NB4 (cell line): ENCODE measurements around the gene MAG.

ENCODE experiments used
- DNase-seq: peaks from one replicate; pipeline ENCODE4 v3.0.0; 2010; ENCODE audit warnings: low read depth
- H3K4me3 ChIP-seq: one replicate; pipeline ENCODE4 v1.5.1; 2011; ENCODE audit warnings: mild to moderate bottlenecking, low read depth, low read length, moderate library complexity
- MYC ChIP-seq: IDR thresholded peaks from 2 replicates; pipeline ENCODE4 v1.6.1; 2011; ENCODE audit warnings: low read depth, low read length
- POLR2A ChIP-seq: IDR thresholded peaks from 2 replicates; pipeline ENCODE4 v1.6.1; 2011; ENCODE audit warnings: mild to moderate bottlenecking; ENCODE audit not compliant: insufficient read length; ENCODE audit errors: extremely low read depth
- TF ChIP-seq, protein P1 (sequence below): IDR thresholded peaks from one replicate; pipeline ENCODE4 v1.5.1; 2012; ENCODE audit warnings: low read depth, low read length
- TF ChIP-seq, protein P2 (sequence below): IDR thresholded peaks from 2 replicates; pipeline ENCODE4 v1.6.1; 2011; ENCODE audit warnings: low read depth, low read length

The MAG gene

DNA sequence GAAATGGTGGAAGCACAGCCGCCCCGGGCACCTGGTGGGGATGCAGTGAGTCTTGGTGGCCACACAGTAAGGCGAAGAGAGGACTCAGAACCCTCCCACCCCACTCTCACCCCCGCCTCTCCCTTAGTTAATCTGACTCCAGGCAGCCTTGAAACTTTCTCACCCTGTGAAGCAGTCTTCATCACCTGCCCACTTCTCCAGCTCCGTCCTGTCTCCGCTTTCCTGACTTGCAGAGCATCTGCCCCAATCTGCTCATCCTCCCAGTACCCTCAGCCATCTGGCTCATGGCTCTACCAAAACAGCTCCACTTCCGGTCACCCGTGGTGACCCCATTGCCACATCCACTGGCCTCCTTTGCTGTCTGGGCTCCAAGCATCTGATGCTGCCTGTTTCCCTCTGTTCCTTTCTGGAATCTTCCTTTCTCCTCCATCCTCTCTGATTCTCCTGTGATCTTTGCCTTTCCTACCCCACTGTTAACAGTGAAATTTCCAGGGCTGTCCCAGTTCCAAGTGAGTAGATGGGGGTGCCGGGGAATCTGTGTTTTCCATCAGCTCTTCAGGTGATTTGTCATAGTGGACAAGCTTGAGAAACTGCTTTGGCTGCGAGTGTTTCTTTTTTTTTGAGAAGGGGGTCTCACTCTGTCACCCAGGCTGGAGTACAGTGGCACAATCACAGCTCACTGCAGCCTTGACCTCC, 18.9 kb upstream of the MAG start:
- no peak overlapping the region for H3K4me3 ChIP-seq
- TF ChIP-seq, protein P1, sequence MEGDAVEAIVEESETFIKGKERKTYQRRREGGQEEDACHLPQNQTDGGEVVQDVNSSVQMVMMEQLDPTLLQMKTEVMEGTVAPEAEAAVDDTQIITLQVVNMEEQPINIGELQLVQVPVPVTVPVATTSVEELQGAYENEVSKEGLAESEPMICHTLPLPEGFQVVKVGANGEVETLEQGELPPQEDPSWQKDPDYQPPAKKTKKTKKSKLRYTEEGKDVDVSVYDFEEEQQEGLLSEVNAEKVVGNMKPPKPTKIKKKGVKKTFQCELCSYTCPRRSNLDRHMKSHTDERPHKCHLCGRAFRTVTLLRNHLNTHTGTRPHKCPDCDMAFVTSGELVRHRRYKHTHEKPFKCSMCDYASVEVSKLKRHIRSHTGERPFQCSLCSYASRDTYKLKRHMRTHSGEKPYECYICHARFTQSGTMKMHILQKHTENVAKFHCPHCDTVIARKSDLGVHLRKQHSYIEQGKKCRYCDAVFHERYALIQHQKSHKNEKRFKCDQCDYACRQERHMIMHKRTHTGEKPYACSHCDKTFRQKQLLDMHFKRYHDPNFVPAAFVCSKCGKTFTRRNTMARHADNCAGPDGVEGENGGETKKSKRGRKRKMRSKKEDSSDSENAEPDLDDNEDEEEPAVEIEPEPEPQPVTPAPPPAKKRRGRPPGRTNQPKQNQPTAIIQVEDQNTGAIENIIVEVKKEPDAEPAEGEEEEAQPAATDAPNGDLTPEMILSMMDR = no peak
- TF ChIP-seq MYC = no peak
- TF ChIP-seq, protein P2, sequence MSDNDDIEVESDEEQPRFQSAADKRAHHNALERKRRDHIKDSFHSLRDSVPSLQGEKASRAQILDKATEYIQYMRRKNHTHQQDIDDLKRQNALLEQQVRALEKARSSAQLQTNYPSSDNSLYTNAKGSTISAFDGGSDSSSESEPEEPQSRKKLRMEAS = no peak
- no peak for TF ChIP-seq POLR2A
- DNase-seq = no peak

DNA sequence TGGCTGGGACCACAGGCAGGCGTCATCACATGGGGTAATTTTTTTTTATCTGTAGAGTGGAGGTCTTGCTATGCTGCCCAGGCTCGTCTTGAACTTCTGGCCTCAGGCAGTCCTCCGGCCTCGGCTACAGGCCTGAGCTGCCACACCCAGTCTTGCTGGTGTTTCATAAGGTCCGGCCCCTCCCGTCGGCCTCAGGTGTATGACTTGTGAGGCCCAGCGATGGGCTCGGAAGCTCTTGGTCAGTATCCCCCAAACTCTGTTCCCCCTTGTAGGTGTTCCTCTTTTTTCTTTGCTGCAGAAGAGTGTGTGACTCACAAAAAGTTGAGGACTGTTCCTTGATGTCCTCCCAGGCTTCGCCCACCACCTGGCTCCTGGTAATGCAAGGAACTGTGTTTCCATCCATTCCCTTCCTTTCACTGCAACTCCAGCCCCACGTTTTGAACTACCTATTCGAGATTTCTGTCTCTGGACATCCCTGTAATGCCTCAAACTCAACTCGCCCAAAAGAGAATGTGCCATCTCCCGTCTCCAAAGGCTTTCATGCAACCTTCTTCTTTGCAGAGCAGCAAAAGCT, 18.2 kb upstream of the MAG start:
- H3K4me3 ChIP-seq = no peak overlapping the region
- DNase-seq = no peak
- TF ChIP-seq, protein P2 = no peak
- no peak for TF ChIP-seq POLR2A

DNA sequence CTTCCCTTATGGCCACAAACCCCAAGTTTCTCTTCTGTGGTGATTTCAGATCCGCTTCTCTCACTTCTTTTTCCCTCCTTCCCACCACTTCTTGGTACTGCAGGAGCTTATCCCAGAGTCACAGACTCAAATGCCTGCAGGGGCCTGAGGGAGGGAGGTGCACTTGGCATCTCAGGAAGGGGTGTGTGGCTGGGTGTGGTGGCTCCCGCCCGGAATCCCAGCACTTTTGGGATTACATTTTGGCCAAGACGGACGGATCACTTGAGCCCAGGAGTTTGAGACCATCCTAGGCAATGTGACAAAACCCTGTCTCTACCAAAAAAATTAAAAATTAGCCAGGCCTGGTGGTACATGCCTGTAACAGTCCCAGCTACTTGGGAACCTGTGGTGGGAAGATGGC, 17.6 kb upstream of the MAG start:
- no peak for DNase-seq
- H3K4me3 ChIP-seq = no peak overlapping the region
- TF ChIP-seq, protein P2 = no peak
- TF ChIP-seq, protein P1 = no peak
- no peak for TF ChIP-seq POLR2A
- TF ChIP-seq MYC = no peak

DNA sequence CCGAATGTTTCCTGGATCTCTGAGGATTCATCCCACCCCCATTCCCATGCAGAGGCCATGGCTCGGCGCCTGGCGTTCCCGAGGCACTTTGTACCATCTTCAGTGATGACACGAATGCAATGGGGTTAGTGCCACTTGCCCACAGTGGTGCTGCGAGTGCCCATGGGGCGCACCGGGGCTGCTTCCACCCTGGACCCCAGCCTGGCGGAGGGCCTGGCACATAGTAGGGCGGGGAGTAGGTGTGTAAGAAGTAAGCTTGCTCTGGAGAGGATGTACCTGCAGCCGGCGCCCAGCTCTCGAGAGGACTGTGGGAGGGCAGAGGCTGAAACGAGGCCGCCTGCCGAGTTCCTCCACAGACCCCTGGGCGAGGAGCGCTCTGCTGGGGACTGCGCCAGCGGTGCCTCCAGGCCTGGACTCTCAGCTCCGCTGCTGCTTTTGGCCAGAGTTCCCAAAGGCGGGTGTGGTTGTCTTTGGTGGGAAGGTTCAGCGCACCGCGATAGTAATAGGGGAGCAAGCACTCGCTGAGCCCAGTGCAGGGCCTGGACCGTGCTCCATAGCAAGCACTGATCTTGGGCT, 15.2 kb upstream of the MAG start:
- H3K4me3 ChIP-seq = no peak overlapping the region
- DNase-seq = no peak
- TF ChIP-seq POLR2A = no peak
- no peak for TF ChIP-seq MYC
- TF ChIP-seq, protein P2 = no peak
- TF ChIP-seq, protein P1 = no peak

DNA sequence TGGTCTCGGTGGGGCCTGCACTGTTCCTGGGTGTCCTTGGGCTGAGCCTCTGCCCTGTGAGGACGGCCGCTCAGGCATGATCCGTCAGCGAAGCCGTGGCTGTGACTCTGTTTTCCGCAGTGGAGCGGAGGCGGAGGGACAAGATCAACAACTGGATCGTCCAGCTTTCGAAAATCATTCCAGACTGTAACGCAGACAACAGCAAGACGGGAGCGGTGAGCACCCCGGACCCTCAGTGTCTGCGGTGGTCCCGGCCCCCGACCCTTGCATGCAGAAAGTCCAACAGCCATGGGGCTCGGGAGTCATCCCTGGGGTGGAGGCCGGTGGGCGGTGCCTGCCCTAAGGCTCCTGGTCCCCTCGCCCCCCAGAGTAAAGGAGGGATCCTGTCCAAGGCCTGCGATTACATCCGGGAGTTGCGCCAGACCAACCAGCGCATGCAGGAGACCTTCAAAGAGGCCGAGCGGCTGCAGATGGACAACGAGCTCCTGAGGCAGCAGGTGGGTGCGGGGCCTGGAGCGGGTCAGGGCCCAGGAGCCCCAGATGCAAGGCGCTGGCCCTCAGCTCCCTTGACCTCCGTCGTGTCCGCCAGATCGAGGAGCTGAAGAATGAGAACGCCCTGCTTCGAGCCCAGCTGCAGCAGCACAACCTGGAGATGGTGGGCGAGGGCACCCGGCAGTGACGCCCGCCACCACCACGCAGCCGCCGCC, 13.2 kb upstream of the MAG start:
- no peak for DNase-seq
- no peak overlapping the region for H3K4me3 ChIP-seq
- TF ChIP-seq POLR2A (no peak), MYC (no peak)
- TF ChIP-seq, protein P1 = no peak
- TF ChIP-seq, protein P2 = no peak

DNA sequence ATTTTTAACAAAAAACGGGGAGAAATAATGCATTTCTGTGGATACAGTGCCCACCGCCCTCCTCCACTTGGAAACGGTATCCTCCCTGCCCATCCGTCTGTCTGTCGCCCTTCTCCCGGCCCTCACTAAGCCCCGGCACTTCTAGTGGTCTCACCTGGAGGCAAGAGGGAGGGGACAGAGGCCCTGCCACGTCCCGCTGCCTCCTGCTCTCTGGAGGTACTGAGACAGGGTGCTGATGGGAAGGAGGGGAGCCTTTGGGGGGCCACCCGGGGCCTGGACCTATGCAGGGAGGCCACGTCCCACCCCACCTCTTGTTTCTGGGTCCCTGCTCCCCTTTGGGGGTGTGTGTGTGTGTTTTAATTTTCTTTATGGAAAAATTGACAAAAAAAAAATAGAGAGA, 12.6 kb upstream of the MAG start:
- no peak for DNase-seq
- TF ChIP-seq POLR2A = no peak
- TF ChIP-seq, protein P2 = no peak
- TF ChIP-seq MYC = no peak
- TF ChIP-seq, protein P1 = no peak
- no peak overlapping the region for H3K4me3 ChIP-seq
